ENCODE data around the gene LGALS7.
"Not testable (repeated sequence)": the region's sequence is repeated elsewhere in the genome, so short reads cannot be mapped to it uniquely, and the experiment has no call there.

LGALS7 gene

DNA sequence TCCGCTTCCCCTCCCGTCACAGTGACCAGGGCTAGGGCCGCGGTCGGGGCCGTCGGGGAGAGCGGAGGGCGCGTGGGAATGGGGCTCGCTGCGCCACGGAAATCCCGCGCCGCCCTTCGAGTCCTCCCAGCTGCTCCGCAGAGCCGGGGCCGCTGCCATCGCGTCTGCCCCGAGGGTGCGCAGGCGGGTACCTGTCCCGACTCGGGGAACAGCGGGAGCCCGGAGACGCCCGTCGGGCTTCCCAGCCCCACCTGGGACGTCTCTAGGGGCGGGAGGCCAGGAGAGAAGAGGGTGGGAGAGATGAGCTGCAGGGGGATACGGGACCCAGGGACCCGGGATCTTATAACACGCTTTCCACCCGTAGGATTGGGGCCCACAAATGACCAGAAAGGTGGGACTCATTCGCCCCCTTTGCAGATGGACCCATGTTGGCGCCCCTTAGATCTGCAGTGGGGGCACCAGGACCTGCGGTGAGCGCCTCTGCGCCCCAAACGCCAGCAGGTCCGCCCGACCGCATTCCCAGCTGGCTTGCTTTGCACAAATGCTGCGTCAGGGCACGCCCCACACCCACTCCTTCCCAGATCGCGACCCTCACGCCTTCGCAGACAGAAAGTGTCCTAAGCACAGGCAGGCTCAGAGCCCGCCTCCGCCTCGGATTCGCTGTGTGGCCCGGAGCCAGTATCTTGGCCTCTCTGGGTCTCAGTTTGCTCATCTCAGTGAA is 2.9 kb downstream of the LGALS7 start:
- DNase-seq: not testable (repeated sequence)

DNA sequence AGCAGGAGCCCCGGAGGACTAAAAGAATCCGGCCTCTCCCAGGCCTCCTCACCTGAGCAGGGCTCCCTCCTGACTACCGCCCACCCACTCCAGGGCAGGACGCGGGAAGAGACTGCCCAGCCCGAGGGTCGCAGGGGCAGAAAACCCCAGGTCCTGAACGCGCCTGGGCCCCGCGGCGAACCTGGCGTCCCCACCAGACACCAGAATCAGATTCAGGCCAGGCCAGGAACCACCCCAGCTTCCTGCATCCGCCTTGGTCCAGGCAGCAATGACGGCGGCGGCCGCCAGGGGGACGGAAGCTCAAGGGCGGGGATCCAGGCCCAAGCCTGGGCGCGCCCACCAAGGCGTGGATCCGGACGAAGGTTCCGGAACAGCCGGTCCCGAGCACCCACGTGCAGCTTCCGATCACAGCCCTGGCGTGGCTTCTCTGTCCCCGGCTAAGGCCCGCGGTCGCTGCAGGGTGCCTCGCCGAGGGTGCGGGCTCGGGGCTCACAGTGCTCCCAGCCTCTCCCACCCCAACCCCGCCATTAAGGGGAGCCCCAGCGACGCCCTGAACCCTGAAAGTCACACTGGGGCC is 3.6 kb downstream of the LGALS7 start:
- peak; percentile 94 for DNase-seq

DNA sequence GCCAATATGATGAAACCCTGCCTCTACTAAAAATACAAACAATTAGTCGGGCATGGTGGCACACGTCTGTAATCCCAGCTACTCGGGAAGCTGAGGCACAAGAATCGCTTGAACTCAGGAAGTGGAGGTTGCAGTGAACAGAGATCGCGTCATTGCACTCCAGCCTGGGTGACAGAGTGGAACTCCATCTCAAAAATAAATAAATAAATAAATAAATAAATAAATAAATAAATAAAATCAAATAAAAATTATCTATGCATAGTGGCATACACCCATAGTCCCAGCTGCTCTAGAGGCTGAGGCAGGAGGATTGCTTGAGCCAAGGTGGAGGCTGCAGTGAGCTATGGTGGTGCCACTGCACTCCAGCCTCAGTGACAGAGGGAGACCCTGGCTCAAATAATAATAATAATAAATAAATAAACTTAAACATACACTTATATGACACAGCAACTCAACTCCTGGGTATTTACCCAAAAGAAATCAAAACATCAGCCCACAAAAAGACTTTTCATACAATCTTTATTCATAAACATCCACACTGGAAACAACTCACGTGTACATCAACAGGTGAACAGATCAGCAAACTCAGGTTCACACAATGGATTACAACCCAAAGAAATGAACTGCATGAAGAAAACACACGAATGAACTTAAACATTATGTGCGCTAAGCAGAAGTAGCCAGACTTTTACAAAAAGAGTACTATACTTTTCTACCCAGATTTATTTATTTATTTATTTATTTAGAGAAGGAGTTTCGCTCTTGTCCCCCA is 6.9 kb downstream of the LGALS7 start:
- no peak for DNase-seq

DNA sequence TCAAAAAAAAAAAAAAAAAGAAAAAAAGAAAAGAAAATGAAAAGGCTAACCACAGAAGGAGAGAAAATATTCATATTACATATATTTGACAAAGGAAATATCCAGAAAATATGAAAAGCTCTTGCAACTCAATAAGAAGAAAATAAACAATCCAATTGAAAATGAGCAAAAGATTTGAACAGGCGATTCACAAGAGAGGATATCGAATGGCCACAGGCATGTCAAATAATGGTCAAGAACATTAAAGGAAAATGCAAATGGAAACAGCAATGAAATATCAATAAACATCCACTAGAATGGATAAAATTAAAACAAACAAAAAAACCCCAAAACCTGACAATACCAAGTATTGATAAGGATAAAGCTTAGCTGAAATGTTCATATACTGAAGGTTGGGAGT is 8.1 kb downstream of the LGALS7 start:
- no peak for DNase-seq

DNA sequence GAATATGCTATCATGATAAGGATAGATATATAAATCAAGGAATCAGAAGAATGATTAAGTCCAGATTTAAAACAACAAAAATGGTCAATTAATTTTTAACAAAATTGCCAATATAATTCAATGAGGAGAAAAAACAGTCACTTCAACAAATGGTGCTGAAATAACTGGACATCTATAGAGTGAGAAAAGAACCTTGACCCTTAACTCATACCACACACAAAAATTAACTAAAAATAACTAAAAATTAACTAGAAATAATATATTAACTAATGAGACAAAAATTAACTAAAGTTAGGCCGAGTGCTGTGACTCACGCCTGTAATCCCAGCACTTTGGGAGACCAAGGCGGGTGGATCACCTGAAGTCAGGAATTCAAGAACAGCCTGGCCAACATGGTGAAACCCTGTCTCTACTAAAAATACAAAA is 9.5 kb downstream of the LGALS7 start:
- DNase-seq: no peak

DNA sequence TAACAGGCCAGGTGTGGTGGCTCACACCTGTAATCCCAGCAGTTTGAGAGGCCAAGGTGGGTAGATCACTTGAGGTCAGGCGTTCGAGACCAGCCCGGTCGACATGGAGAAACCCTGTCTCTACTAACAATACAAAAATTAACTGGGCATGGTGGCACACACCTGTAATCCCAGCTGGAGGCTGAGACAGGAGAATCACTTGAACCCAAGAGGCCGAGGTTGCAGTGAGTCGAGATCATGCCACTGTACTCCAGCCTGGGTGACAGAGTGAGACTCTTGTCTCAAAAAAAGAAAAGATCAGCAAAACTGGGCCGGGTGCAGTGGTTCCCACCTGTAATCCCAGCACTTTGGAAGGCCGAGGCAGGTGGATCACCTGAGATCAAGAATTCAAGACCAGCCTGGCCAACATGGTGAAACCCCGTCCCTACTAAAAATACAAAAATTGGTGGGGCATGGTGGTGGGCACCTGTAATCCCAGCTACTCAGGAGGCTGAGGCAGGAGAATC is 11.4 kb downstream of the LGALS7 start:
- DNase-seq: not testable (repeated sequence)

DNA sequence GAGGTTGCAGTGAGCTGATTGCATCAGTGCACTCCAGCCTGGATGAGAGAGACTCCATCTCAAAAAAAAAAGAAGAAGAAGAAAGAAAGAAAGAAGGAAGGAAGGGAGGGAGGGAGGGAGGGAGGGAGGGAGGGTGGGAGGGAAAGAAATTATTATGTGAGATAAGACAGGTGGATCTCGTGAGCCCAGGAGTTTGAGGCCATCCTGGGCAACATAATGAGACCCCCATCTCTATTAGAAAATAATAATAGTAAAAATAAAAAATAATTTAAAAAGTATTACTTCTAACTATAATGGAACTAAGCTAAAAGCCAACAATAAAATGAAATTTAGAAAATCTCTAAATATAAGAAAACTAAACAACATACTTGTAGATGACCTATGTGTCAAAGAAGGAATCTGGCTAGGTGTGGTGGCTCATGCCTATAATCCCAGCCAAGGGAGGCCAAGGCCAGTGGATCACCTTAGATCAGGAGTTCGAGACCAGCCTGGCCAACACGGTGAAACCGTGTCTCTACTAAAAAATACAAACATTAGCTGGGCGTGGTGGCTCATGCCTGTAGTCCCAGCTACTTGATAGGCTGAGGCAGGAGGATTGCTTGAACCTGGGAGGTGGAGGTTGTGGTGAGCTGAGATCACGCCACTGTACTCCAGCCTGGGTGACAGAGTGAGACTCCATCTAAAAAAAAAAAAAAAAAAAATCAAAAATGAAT is 12.4 kb downstream of the LGALS7 start:
- not testable (repeated sequence) for DNase-seq

DNA sequence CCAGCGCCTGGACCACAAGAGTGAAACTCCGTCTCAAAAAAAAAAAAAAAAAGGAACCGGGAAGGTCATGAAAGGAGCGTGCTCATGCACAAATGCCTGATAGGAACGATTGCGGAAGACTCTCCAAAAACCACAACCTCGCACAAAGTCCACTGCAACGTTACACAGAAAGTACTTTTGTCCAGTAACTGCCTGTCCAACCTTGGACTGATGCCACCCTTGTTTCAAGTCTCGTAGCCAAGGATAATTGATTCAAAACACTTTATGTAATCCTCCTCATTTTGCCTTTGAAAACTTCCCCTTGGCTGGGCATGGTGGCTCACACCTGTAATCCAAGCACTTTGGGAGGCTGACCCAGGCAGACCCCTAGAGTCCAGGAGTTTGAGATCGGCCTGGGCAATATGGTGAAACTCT is 13.7 kb downstream of the LGALS7 start:
- DNase-seq: no peak

DNA sequence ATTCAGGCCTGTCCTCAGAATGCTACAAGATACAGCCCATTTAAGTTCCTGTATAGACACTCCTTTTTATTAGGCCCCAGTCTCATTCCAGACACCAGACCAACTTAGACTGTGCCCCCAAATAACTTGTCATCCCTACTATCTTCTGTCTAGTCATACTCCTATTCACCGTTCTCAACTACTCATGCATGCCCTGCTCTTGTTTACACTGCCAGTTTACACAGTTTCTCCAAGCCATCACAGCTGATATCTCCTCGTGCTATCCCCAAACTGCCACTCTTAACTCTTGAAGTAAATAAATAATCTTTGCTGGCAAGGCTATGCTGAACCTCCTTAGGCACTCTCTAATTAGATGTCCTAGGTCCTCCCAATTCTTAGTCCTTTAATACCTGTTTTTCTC is 19.1 kb downstream of the LGALS7 start:
- not testable (repeated sequence) for DNase-seq

DNA sequence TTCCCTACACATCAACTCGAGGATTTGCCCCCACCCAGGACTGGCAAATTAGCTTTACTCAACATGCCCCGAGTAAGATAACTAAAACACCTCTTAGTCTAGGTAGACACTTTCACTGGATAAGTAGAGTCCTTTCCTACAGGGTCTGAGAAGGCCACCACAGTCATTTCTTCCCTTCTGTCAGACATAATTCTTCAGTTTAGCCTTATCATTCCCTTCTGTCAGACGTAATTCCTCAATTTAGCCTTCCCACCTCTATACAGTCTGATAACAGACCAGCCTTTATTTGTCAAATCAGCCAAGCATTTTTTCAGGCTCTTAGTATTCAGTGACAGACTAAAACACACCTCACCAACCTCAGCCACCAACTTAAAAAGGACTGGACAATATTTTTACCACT is 19.5 kb downstream of the LGALS7 start:
- not testable (repeated sequence) for DNase-seq

DNA sequence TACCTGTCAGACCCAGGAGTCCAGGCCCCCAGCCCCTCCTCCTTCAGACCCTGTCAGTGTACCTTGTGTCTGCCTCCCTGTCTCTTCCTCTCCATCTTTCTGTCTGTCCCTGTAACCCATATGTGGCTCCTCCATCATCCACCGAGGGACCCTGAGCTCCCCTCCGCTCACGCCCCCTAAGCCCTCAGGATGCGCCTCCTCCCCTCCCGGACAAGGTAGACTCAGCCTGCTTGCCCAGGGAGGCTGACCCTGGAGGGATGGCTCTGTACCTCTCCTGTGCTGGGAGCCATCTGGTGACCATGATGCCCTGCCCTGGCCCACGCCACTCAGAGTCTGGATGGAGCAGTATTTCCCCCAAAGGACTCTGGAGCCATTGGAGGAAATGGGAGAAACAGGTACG is 28.0 kb downstream of the LGALS7 start:
- DNase-seq: no peak

DNA sequence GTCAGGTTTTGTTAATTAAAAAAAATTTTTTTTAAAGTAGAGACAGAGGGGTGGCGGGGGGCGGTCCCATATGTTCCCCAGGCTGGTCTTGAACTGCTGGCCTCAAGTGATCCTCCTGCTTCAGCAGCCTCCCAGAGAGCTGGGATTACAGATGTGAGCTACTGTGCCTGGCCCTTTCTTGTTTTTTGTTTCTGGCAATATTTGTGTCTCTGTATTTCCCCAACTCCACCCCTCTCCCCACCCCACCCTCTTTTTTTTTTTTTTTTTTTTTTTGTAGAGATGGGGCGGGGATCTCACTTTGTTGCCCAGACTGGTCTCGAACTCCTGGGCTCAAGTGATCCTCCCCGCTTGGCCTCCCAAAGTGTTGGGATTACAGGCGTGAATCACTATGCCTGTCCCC is 28.4 kb downstream of the LGALS7 start:
- DNase-seq: no peak

DNA sequence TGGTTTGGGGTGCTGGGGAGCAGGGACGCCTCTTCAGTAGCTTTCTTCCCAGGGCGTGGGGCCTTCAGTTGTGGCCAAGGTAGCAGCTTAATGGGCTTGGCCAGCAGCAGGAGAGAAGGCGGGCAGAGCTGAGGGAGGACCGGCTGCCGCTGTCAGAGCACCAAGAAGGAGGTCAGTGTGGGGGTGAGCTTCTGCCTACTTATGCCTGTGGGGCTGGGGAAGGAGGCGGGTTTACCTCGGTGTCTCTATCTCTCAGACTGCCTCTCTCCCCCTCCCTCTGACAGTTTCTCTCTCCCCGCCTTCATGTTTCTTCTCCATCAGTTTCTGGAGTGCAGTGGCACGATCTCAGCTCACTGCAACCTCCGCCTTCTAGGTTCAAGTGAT is 29.0 kb downstream of the LGALS7 start, which contains the start of gene CAPN12:
CAPN12 (minus strand) TSS at position 177 of the 384 bp plus-strand sequence. CDS start 309 bp downstream, outside the sequence.
- DNase-seq: no peak

DNA sequence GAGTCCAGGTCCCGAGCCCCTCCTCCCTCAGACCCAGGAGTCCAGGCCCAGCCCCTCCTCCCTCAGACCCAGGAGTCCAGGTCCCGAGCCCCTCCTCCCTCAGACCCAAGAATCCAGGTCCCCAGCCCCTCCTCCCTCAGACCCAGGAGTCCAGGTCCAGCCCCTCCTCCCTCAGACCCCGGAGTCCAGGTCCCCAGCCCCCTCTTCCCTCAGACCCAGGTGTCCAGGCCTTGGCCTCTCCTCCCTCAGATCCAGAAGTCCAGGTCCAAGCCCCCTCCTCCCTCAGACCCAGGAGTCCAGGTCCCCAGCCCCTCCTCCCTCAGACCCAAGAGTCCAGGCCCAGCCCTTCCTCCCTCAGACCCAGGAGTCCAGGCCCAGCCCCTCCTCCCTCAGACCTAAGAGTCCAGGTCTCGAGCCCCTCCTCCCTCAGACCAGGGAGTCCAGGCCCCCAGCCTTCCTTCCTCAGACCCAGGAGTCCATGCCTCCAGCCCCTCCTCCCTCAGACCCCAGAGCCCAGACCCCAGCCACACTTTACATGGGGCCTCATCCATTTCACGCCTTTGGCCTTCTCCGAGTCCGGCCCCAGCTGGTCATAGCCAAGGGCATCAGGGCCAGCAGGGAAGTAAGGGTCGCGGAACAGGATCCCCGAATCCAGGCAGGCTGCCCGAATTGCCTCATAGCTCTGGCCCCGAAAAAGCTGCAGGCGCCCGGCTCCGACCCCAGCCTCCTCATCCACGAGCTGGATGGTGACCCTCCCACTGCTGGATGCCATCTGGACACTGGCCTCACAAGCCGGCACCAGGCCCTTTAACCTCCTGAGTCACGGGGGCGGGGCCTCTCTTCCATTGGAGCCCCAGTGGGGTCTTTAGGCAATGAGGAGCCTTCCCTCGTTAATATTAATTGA is 29.7 kb downstream of the LGALS7 start:
- DNase-seq: no peak

DNA sequence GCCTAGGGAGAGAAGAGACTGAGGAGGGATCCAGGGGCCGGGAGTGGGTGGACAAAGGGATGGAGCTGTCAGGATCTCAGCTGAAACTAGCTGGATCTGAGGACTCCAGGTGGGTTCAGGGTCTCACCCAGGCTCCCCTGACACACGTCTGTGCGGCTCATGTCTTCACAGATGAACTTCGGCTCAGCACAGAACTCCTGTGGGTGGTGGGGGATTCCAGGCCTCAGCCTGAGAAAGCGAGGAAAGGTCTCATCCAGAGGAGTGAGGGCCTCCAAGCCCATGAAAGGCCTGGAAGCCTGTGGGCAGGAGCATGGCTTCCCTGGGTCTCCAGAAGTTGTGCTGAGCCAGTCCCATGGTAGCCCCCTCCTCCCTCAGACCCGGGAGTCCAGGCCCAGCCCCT is 30.4 kb downstream of the LGALS7 start:
- DNase-seq: no peak

DNA sequence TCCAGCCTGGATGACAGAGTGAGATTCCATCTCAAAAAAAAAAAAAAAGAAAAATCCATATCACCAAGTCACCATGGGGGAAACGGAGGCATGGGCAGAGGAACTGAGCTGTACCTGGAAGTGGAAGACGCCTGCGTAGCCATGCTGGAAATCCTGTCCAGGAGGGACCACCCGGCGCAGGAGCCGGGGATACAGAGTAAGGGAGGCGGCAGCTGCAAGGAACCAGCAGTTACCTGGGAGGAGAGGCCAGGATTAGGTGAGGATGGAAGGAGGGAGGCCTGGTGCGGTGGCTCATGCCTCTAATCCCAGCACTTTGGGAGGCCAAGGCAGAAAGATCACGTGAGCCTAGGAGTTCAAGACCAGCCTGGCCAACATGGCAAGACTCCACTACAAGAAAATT is 31.0 kb downstream of the LGALS7 start:
- DNase-seq: no peak

DNA sequence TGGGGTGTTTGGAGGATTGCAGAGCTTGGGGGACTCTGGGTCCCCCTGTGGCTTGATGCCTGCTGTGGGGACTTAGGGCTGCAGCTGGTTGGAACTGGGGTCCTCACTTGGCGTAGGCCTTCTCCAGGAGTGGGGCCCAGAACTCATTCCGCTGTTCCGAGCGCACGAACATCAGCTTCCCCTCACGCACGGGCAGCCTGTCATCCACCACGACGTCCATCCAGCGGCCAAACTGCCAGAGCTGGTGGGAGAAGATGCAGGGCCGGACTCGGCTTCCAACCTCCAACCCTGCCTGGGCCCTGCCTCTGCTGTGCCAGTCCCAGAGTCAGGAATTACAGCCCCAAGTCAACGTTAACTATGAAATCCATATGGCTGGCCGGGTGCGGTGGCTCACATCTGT is 31.6 kb downstream of the LGALS7 start:
- DNase-seq: no peak

DNA sequence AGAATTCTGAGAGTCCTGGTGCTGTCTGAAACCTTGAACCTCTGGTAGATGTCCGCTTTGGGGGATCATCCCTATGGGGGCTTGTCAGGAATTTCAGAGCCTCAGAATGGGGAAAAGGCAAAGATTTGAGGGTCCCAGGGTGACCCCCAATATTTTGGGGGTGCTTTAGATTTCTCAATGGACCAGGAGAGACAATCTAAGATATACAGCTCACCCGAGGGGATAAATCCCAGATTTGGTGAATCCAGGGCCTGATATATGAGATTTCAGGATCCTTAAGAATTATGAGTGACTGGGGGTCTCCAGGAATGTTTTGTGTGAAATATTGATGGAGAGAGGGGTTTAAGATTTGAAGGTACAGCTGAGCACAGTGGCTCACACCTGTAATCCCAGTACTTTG is 32.4 kb downstream of the LGALS7 start:
- no peak for DNase-seq

DNA sequence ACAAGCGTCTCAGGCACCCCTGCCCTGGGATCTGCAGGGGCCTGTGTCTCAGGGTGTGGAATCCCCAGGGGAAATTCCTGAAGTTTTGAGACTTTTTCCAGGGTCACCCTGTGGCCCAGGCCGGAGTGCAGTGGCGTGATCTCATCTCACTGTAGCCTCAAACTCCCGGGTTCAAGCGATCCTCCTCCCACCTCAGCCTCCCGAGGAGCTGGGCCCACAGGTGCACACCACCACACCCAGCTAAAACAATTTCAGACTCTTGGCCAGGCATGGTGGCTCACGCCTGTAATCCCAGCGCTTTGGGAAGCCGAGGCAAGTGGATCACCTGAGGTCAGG is 33.1 kb downstream of the LGALS7 start:
- DNase-seq: no peak

DNA sequence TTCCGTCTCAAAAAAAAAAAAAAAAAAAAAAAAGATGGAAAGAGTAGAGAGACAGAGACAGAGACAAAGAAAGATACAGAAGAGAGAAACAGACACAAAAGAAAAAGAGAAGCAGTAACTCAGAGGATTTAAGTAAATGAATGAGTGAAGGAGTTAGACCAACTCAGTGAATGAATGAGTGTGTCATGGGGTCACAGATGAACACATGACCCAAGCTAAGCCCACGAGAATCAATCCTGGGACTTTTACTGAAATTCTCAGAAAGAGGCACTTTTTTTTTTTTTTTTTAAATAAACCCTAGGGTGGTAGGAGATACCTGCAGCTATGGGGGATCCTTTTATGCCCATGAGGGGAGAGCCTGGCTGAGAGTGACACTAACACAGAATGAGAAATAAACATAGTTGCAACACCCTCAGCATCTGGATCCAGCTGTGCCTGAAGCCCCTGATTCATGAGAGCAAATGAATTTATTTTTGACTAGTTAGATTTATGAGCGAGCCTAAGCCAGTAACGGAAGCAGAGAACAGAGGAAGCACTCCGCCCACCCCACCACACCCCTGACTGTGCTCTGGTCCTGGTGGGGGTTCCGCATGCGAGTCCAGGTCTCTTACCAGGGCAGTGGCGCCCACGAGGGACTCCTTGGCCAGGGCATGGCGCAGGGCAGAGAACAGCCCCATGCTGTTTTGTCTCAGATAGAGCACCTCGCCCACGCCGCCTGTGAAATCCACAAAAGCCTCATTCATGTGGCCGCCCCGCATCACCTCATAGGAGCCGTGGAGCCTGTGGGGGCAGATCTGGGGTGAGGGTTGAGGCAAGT is 33.7 kb downstream of the LGALS7 start:
- DNase-seq: no peak

All from CD4-positive, alpha-beta T cell treated with Interleukin-6 for 4 hours (primary cell).